ENCODE measurements around the gene TLX2.

TLX2 gene

DNA sequence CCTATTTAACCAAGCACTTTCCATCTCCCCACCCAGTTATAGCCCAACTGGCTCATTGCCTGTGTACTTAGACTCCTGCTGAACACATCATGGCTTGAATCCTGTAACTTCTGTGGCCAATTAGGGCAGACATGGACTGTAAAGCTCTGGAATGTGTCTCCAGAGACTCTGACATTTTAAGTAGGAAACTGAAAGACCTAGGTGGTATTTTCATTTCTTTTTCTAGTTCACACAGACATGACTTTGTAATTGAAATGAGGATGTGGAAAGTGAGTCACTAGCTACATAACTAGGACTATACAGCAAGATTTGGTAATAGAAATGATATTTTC, 52.5 kb downstream of the TLX2 start:
- H3K4me2 ChIP-seq (ENCODE audit: low read length): no peak overlapping the region
- no peaks in the 10 kb centered on the region for H3K27me3 ChIP-seq (ENCODE audit: control insufficient read depth, insufficient read depth, low read length)
- no peaks in the 10 kb centered on the region for H3K79me2 ChIP-seq
- no peak overlapping the region for H2AFZ ChIP-seq
- no peak overlapping the region for H3K27ac ChIP-seq
- no peaks in the 10 kb centered on the region for H3K4me1 ChIP-seq
- no peak for TF ChIP-seq CTCF (IDR thresholded peaks at IDR 0.05)
- H3K4me3 ChIP-seq (ENCODE audit: low read depth, low read length): no peak overlapping the region
- no peaks in the 10 kb centered on the region for H3K9me3 ChIP-seq (ENCODE audit: control insufficient read depth, low read length)
- H3K36me3 ChIP-seq (ENCODE audit: control insufficient read depth, insufficient read depth, low read length): no peaks in the 10 kb centered on the region
- no peak overlapping the region for H3K9ac ChIP-seq

Measured in parathyroid adenoma (tissue), 2 donors.